GM19467 (cell line): ENCODE results near the gene FRMD3.

Experiments used
- ATAC-seq: cut with Tn5 transposase; IDR thresholded peaks from one replicate; pipeline ENCODE4 v1.9.1; 2021; ENCODE audit warnings: mild to moderate bottlenecking, moderate library complexity; ENCODE audit not compliant: unreplicated experiment

The FRMD3 gene

DNA sequence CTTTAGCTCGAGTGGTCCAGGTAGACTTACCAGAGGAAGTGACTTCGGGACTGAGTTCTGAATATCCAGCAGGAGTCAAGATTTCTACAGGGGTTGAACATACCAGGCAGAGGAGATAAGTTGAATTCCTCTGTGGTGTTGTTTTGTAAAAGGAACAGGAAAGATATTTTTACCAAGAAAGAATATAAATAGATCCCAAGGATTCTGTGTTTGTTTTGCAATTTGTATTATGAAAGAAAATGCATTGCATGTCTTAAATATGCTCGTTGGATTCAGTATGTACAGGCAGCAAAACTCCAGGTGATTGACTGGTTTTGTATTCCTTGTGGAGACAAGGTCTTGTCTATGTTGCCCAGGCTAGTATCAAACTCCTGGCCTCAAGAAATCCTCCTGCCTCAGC lies 197.8 kb downstream of the FRMD3 start:
- ATAC-seq: no peak

- ATAC-seq: no peak
These were observed 198.8 kb downstream of the FRMD3 start for GRCh38 chr9:83339435-83339834.

DNA sequence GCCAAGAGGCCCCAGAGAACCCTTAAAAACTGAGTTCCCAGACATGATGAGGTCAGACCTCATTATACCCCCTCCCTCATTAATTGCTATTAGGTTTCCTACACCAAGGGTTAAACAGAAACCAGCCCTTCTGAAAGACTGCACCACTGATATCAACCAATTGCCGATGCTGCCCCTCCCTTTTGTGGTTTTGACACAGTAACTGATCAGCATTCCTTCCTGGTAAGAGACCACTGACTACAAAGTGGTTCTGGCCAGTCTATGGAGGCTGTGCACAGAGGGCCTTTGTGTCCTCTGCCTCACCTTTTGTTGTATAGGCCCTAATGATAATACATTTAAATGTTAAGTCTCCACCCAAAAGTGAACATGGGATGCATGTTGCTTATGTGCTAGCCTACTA lies 201.5 kb downstream of the FRMD3 start:
- no peak for ATAC-seq

- ATAC-seq: peak; percentile 65
These were observed 203.9 kb downstream of the FRMD3 start for GRCh38 chr9:83334320-83334719.

DNA sequence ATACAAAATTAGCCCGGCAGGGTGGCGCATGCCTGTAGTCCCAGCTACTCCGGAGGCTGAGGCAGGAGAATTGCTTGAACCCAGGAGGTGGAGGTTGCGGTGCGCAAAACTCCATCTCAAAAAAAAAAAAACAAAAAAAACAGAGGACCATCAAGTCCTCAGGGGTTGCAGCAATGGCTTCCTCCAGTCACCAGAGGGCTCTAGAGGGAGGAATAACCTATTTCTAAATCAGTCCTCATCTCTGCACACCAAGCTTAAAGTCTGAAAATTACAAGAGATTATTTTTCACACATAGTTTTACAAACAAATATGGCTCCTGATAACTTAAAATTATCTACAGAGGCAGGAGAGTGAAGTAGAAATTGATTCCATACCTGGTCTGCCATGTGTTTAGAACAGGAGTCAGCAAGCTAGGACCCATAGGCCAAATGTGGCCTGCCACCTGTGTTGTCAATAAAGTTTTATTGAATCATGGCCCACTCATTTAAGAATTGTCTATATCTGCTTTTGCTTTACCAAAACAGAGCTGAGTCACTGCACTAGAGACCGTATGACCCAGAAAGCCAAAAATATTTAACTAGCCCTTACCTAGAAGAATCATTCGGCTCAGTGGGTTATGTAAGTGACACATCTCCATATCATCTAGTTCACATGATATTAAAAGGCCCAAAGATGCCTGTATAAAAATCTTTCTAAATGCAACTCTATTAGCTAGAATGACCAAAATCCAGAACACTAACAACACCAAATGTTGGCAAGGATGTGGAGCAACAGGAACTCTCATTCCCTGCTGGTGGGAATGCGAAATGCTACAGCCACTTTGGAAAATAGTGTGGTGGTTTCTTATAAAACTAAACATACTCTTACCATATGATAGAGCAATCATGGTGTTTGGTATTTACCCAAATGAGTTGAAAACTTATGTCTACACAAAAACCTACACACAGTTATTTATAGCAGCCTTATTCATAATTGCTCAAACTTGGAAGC lies 207.7 kb downstream of the FRMD3 start:
- ATAC-seq: no peak

DNA sequence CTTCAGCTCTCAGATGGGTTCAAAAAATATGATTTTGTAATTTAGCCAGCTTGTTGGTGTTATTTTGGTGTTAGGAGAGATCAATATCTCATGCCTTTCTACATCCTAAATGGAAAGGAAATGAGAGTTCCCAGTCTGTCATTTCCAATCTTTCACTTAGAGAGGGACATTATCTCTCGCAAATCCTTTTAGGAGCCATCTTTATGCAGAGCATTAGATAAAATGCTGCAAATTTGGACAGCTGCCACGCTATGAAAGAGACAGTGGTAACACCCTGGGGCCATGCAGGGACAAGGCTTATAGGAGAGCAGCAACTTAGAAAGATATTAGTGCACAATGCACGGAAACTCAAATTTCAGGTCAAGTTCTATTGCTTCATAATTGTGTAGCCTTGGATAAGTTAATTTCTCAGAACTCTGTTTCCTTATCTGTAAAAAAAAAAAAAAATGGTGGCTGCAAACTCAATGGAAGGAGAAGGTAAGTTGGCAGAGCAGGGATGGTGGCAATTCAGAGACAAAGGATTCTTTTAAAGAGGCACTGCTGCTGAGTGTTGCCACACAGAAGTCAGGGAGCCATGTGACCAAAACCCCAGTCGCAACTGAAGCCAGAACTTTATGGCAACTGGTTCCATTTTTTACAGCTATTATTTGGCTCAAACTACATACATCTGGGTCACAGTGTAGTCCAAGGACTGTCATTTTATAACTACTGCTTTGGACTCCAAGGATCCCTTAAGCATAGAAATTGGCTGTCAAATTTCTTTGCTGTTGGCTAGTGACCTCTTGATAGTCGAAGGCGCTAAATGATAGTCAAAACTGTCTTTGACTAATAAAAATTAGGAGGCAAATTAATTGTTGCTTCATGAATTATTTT lies 210.2 kb downstream of the FRMD3 start:
- ATAC-seq: no peak

DNA sequence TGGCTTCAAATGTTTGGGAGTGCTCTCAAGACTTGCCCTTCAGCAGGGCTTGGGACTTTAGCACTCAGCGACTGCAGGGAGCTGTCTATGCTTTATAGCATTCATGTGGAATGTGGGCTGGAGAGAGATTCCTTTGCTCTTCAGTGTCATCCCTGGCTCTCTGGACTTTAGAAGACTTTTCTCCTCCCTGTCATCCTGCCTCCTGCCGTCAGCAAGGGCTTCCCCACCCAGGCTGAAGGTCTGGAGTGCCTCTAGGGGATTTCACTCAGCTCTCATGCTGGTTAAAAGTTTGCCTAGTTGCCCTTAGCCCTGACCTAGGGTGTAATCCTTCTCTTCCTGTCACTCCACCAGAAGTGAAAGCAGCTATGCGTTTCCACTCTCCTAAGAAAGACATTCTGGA lies 210.9 kb downstream of the FRMD3 start:
- no peak for ATAC-seq

DNA sequence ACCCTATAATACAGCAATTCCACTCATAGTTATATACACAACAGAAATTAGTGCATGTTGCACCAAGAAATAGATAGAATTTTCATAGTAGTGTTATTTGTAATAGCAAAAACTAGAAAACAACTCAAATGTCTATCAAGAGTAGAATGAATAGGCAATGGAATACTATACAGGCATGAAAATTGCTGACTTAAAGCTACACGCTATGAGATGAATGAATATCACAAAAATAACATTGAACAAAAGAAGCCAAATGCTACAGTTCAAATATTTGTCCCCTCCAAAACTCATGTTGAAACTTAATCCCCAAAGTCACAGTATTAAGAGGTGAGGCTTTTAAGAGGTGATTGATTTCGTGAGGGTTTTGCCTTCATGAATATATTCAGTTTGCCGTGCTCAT lies 215.1 kb downstream of the FRMD3 start:
- ATAC-seq: no peak

DNA sequence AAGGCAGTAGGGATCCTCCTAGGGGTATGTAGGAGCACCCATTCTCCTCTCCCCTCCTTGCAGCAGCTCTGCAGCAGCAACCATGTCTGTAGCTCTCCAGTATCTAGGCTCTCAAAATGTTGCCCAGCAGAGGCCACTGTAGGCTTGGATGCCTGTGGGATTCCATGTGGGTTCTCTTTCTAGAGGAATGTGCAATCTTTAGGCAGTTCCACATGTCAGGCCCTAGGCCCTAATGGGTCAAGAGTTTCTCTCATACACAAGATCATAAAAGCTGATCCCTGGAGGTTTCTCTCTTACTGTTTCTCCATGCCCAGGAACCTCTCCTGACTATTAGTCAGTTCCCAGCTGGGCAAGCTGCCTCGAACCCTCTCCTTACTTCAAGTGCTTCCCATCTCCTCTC lies 215.8 kb downstream of the FRMD3 start:
- ATAC-seq: no peak

GRCh38 chr9:83317244-83317643 lies 221.0 kb downstream of the FRMD3 start:
- no peak for ATAC-seq

DNA sequence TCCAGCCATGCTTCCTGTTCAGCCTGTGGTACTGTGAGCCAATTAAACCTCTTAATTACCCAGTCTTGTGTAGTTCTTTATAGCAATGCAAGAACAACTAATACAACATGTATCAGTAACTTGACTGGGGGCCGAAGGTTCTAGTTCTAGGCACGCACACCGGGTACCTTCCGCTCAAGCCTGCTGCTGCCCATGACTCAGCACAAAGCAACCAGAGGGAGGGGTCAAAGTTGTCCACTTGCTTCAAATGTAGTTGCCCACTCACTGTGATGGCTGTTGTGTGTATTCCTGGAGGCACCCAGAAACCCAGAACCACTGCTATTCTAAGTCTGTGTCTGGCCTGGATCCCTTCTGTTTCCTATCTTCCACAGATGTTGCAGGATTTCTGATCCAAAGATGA lies 222.6 kb downstream of the FRMD3 start:
- ATAC-seq: no peak

- no peak for ATAC-seq
These were observed 224.4 kb downstream of the FRMD3 start for GRCh38 chr9:83313781-83314180.

GRCh38 chr9:83312537-83312936 lies 225.7 kb downstream of the FRMD3 start:
- no peak for ATAC-seq

DNA sequence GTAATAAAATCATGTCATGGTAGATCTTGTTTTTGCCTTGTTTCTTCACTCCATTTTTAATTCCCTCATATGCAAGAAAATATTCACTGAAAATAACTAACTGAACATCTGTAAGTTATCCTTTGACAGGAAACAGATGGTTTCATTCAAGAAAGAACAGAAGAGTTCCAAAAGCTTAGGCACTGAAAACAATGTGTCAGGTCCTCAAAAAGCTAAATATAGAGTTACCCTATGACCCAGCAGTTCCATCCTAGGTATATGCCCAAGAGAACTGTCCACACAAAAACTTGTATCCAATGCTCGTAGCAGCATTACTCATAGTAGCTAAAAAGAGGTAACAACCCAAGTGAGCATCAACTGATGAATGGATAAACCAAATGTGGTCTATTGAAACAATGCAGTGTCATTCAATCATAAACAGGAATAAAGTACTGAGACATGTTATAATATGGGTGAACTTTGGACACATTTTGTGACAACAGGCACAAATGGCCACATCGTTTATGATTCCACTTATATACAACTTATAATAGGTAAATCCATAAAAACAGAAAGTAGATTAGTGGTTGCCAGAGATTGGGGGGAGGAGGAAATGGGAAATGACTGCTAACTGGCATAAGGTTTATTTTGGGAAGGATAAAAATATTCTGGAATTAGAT lies 231.0 kb downstream of the FRMD3 start:
- ATAC-seq: no peak

GRCh38 chr9:83304686-83305085 lies 233.5 kb downstream of the FRMD3 start:
- ATAC-seq: no peak

- ATAC-seq: no peak
These were observed 238.6 kb downstream of the FRMD3 start for GRCh38 chr9:83299571-83299970.

DNA sequence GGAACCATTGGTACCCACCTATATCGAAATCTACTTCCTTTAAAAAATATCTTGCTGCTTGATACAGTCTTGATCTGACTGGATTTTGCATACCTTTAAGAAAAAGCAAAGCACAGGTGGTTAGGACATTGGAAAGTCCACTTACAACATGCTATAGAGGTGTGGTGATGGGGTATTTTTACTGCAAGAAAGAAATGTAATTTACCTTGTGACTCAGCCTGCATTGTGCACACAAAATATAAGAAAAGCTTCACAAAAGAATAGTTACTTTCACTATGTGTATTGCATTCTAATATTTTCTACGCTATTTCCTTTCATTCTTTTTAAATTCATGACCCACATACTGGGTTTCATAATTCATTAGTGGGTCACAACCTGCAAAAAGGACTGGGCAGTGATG lies 239.1 kb downstream of the FRMD3 start:
- no peak for ATAC-seq

GRCh38 chr9:83296123-83296522 lies 242.1 kb downstream of the FRMD3 start:
- ATAC-seq: no peak

- ATAC-seq: no peak
These were observed 243.4 kb downstream of the FRMD3 start for GRCh38 chr9:83294816-83295215.

DNA sequence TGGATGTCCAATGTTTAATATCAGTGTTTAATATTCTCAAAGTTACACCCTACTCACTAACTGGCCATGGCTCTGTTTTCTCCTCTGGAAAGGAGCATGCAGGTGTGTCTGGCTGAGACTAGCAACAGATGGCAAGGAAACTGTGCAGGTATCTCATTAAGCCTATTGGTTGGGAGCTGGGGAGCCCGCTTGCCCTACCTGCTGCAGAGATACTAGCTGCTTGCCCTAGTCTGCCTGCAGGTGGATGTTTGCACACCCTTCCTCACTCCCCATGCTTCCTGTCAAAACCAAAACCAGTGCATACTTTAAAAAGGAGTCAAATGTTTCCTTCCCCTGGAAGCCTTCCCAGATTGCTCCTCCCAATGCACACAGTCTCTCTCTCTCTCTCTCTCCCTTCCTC lies 247.0 kb downstream of the FRMD3 start:
- ATAC-seq: no peak

- ATAC-seq: no peak
These were observed 247.5 kb downstream of the FRMD3 start for GRCh38 chr9:83290692-83291091.
